ENCODE measurements around the gene TMEM200A.

GRCh38 chr6:130381459-130382380 lies 15.9 kb downstream of the TMEM200A start:
- TF ChIP-seq POLR2A (IDR thresholded peaks at IDR 0.05) (no peak), CTCF (IDR thresholded peaks at IDR 0.05) (no peak)
